CD4-positive, CD25-positive, alpha-beta regulatory T cell (primary cell): Measurements from ENCODE around the gene PLD5. TPM values are rescaled to one million over a fixed set of nuclear protein-coding genes. Genes with fewer than 3 reads are reported as not detected.
"Not testable (repeated sequence)": the region's sequence is repeated elsewhere in the genome, so short reads cannot be mapped to it uniquely, and the experiment has no call there.

Experiments
- ATAC-seq, 2 donors: fragments of 150-1000 bp; cut with Tn5 transposase; one replicate each; pipeline ENCODE4 v1.10.0; 2021; ENCODE audit warnings: low read depth in 2 of 2, moderate number of reproducible peaks in 2 of 2, moderate library complexity in 1 of 2
- DNase-seq, 3 donors: peaks; one replicate each; pipeline versions ENCODE4 v3.0.0 to v3.0.0-alpha.2; 2012 to 2022; ENCODE audit warnings: mixed read lengths in 1 of 3
- H3K27ac ChIP-seq: one replicate; pipeline ENCODE4 v1.7.0; 2013; ENCODE audit warnings: mild to moderate bottlenecking, low read length; ENCODE audit not compliant: insufficient read depth, poor library complexity, severe bottlenecking
- H3K27me3 ChIP-seq: one replicate; pipeline ENCODE4 v1.7.0; 2013; ENCODE audit warnings: low read length; ENCODE audit not compliant: control insufficient read depth, insufficient read depth
- H3K36me3 ChIP-seq: one replicate; pipeline ENCODE4 v1.7.0; 2013; ENCODE audit warnings: mild to moderate bottlenecking, low read length, moderate library complexity; ENCODE audit not compliant: control insufficient read depth, insufficient read depth
- H3K4me1 ChIP-seq: 2 replicates; pipeline ENCODE4 v1.7.0; 2013; ENCODE audit warnings: mild to moderate bottlenecking, low read length; ENCODE audit not compliant: insufficient read depth, control insufficient read depth, poor library complexity, severe bottlenecking
- H3K4me3 ChIP-seq: one replicate; pipeline ENCODE4 v1.7.0; 2013; ENCODE audit warnings: low read depth, mild to moderate bottlenecking, low read length, moderate library complexity
- H3K9me3 ChIP-seq, 2 experiments: 1 replicate in 1 of 2; 2 replicates in 1 of 2; pipeline ENCODE4 v1.7.0; 2013; ENCODE audit warnings: low read length in 2 of 2, mild to moderate bottlenecking in 1 of 2, moderate library complexity in 1 of 2; ENCODE audit not compliant: control insufficient read depth in 2 of 2
- H3K27ac Mint-ChIP-seq, 3 donors: one replicate each; pipeline ENCODE4 v1.8.0; 2020 to 2022; ENCODE audit warnings: mild to moderate bottlenecking in 3 of 3, mixed read lengths in 3 of 3, moderate library complexity in 2 of 3
- H3K27me3 Mint-ChIP-seq: one replicate; pipeline ENCODE4 v1.8.0; 2022; ENCODE audit warnings: mild to moderate bottlenecking, mixed read lengths
- H3K36me3 Mint-ChIP-seq: one replicate; pipeline ENCODE4 v1.8.0; 2020; ENCODE audit warnings: mixed read lengths
- H3K4me1 Mint-ChIP-seq, 4 donors: one replicate each; pipeline ENCODE4 v1.8.0; 2020 to 2022; ENCODE audit warnings: mixed read lengths in 4 of 4, mild to moderate bottlenecking in 1 of 4
- H3K4me3 Mint-ChIP-seq, 4 donors: one replicate each; pipeline ENCODE4 v1.8.0; 2020 to 2022; ENCODE audit warnings: mild to moderate bottlenecking in 4 of 4, mixed read lengths in 4 of 4, moderate library complexity in 3 of 4
- H3K9me3 Mint-ChIP-seq, 7 donors: one replicate each; pipeline ENCODE4 v1.8.0; 2020 to 2022; ENCODE audit warnings: mixed read lengths in 7 of 7, mild to moderate bottlenecking in 3 of 7, moderate library complexity in 2 of 7
- polyA plus RNA-seq, 4 donors: library from polyadenylated mRNA; unstranded; fragments of 300-500 nt; fragmentation: Illumina TruSeq; gene quantifications; one replicate each; pipeline ENCODE4 v1.2.3, GENCODE V29; 2021
- total RNA-seq: library from RNA; stranded (reverse); gene quantifications from one replicate; pipeline ENCODE4 v1.2.3, GENCODE V29; 2022

The PLD5 gene
- total and polyA plus RNA-seq, 5 donors from 2014 or later = not detected

- no peaks in the 10 kb centered on the region for H3K27me3 ChIP-seq
- H3K36me3 ChIP-seq = no peaks in the 10 kb centered on the region
- no peak overlapping the region for H3K27ac ChIP-seq
- Mint-ChIP-seq H3K4me3 (no peak overlapping the region), H3K4me1 (no peaks in the 10 kb centered on the region), H3K27ac (no peak overlapping the region), H3K27me3 (no peaks in the 10 kb centered on the region), H3K9me3 (peaks cover 0 to 1% (median 0%) of the 10 kb centered on the region in 7 donors), H3K36me3 (no peaks in the 10 kb centered on the region)
- H3K9me3 ChIP-seq = no peaks in the 10 kb centered on the region
- no peaks in the 10 kb centered on the region for H3K4me1 ChIP-seq
- ATAC-seq = no peak
- H3K4me3 ChIP-seq = no peak overlapping the region
- DNase-seq = no peak
Measured at GRCh38 chr1:242062271-242062670, 462.2 kb downstream of the PLD5 start.

DNA sequence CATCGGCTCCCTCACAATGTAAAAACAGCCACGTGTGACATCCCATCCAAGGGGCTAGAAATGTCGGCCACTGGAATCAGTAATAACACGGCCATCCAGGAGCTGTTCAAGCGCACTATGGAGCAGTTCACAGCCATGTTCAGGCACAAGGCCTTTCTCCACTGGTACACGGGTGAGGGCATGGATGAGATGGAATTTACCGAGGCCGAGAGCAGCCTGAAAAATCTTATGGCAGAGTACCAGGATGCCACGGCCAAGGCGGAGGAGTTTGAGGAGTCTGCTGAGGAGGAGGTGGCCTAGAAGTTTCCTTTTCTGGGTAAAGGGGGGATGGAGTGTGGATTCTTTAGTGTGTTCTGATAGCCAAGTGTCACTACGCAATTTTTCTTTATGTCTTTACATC, 464.5 kb downstream of the PLD5 start:
- Histone ChIP-seq H3K27ac (no peak overlapping the region), H3K4me3 (no peak overlapping the region), H3K4me1 (no peaks in the 10 kb centered on the region), H3K9me3 (no peaks in the 10 kb centered on the region), H3K36me3 (no peaks in the 10 kb centered on the region), H3K27me3 (no peaks in the 10 kb centered on the region)
- Mint-ChIP-seq H3K9me3 (peaks cover 0 to 1% (median 0%) of the 10 kb centered on the region in 7 donors), H3K27ac (no peak overlapping the region), H3K4me3 (no peak overlapping the region), H3K36me3 (no peaks in the 10 kb centered on the region), H3K4me1 (no peaks in the 10 kb centered on the region), H3K27me3 (no peaks in the 10 kb centered on the region)
- ATAC-seq (no peak), DNase-seq (no peak)

- H3K27me3 Mint-ChIP-seq, H3K4me3 Mint-ChIP-seq, DNase-seq, H3K36me3 ChIP-seq, H3K36me3 Mint-ChIP-seq, H3K4me1 ChIP-seq, H3K9me3 ChIP-seq, ATAC-seq, H3K9me3 Mint-ChIP-seq, H3K4me1 Mint-ChIP-seq, H3K27ac Mint-ChIP-seq, H3K4me3 ChIP-seq, H3K27me3 ChIP-seq, H3K27ac ChIP-seq: not testable (repeated sequence)
Measured at GRCh38 chr1:242058582-242058981, 465.9 kb downstream of the PLD5 start.

DNA sequence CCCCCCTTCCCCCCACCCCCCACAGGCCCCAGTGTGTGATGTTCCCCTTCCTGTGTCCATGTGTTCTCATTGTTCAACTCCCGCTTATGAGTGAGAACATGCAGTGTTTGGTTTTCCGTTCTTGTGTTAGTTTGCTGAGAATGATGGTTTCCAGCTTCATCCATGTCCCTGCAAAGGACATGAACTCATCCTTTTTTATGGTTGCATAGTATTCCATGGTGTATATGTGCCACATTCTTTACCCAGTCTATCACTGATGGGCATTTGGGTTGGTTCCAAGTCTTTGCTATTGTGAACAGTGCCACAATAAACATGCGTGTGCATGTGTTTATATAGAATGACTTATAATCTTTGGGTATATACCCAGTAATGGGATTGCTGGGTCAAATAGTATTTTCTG, 466.3 kb downstream of the PLD5 start:
- DNase-seq, H3K27me3 ChIP-seq, H3K27ac ChIP-seq, H3K27ac Mint-ChIP-seq, H3K4me1 ChIP-seq, H3K36me3 Mint-ChIP-seq, H3K36me3 ChIP-seq, H3K9me3 ChIP-seq, ATAC-seq, H3K27me3 Mint-ChIP-seq, H3K4me3 Mint-ChIP-seq, H3K4me1 Mint-ChIP-seq, H3K4me3 ChIP-seq, H3K9me3 Mint-ChIP-seq: not testable (repeated sequence)

- ATAC-seq = no peak
- Histone ChIP-seq H3K9me3 (no peaks in the 10 kb centered on the region), H3K4me1 (no peaks in the 10 kb centered on the region), H3K27me3 (no peaks in the 10 kb centered on the region), H3K4me3 (no peak overlapping the region), H3K27ac (no peak overlapping the region), H3K36me3 (no peaks in the 10 kb centered on the region)
- Mint-ChIP-seq H3K36me3 (no peaks in the 10 kb centered on the region), H3K4me1 (no peaks in the 10 kb centered on the region), H3K27ac (no peak overlapping the region), H3K27me3 (no peaks in the 10 kb centered on the region), H3K9me3 (peaks cover 0 to 1% (median 0%) of the 10 kb centered on the region in 7 donors), H3K4me3 (no peak overlapping the region)
- DNase-seq = no peak
Measured at GRCh38 chr1:242057745-242058115, 466.8 kb downstream of the PLD5 start.

GRCh38 chr1:242056988-242057744, 467.3 kb downstream of the PLD5 start:
- DNase-seq (no peak), ATAC-seq (no peak)
- Mint-ChIP-seq H3K4me1 (no peaks in the 10 kb centered on the region), H3K36me3 (no peaks in the 10 kb centered on the region), H3K9me3 (no peaks in the 10 kb centered on the region), H3K27ac (no peak overlapping the region), H3K27me3 (no peaks in the 10 kb centered on the region), H3K4me3 (no peak overlapping the region)
- no peaks in the 10 kb centered on the region for H3K36me3 ChIP-seq
- H3K9me3 ChIP-seq = no peaks in the 10 kb centered on the region
- no peak overlapping the region for H3K4me3 ChIP-seq
- no peaks in the 10 kb centered on the region for H3K4me1 ChIP-seq
- H3K27ac ChIP-seq = no peak overlapping the region
- H3K27me3 ChIP-seq = no peaks in the 10 kb centered on the region

- Histone ChIP-seq H3K4me3 (no peak overlapping the region), H3K4me1 (no peaks in the 10 kb centered on the region), H3K27ac (no peak overlapping the region), H3K36me3 (no peaks in the 10 kb centered on the region), H3K9me3 (no peaks in the 10 kb centered on the region), H3K27me3 (no peaks in the 10 kb centered on the region)
- Mint-ChIP-seq H3K4me1 (no peaks in the 10 kb centered on the region), H3K9me3 (no peaks in the 10 kb centered on the region), H3K27me3 (no peaks in the 10 kb centered on the region), H3K36me3 (no peaks in the 10 kb centered on the region), H3K27ac (no peak overlapping the region), H3K4me3 (no peak overlapping the region)
- no peak for ATAC-seq
- DNase-seq = no peak
Measured at GRCh38 chr1:242055749-242056320, 468.7 kb downstream of the PLD5 start.

DNA sequence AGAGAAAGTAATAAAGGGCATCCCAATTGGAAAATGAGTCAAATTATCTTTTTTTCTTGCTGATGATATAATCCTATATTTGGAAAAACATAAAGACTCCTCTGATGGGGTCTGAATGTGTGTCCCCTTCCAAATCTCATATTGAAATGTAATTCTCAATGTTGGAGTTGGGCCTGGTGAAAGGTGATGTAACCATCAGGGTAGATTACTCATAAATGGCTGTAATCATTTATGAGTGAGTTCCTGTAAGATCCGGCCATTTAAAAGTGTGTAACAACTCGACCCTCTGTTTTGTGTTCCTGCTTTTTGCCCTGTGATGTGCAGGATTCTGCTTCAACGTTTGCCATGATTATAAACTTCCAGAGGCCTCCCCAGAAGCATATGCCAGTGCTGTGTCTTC, 481.3 kb downstream of the PLD5 start:
- Histone ChIP-seq H3K27me3 (no peaks in the 10 kb centered on the region), H3K27ac (no peak overlapping the region), H3K4me1 (no peaks in the 10 kb centered on the region), H3K4me3 (no peak overlapping the region), H3K9me3 (no peaks in the 10 kb centered on the region), H3K36me3 (no peaks in the 10 kb centered on the region)
- DNase-seq (no peak), ATAC-seq (no peak)
- Mint-ChIP-seq H3K4me3 (no peak overlapping the region), H3K27ac (no peak overlapping the region), H3K4me1 (no peaks in the 10 kb centered on the region), H3K27me3 (no peaks in the 10 kb centered on the region), H3K9me3 (peaks cover 0 to 5% (median 0%) of the 10 kb centered on the region in 7 donors), H3K36me3 (no peaks in the 10 kb centered on the region)
